H1 (cell line): Measurements from ENCODE around the gene PANX2. TPM values are rescaled to one million over a fixed set of nuclear protein-coding genes. Genes with fewer than 3 reads are reported as not detected.

Experiments used
- CTCF ChIA-PET: fragments of 300-600 bp; sonication (Branson Sonifier 250); formaldehyde crosslinking; loops from one replicate; lab custom pipeline; 2021; ENCODE audit not compliant: partially characterized antibody; lab: Charles Lee
- POLR2A ChIA-PET: fragments of 300-600 bp; sonication (Branson Sonifier 250); formaldehyde crosslinking; loops from one replicate; lab custom pipeline; 2021; ENCODE audit warnings: inconsistent platforms; ENCODE audit not compliant: partially characterized antibody; lab: Charles Lee
- DNase-seq, 2 experiments: peaks; one replicate each; pipeline versions ENCODE4 v3.0.0 to v3.0.0-alpha.2; 2010 to 2022; ENCODE audit warnings: low spot score in 2 of 2, low read depth in 1 of 2, mixed read lengths in 1 of 2
- FAIRE-seq: peaks from 2 replicates; lab custom pipeline; 2011; peaks lifted over from hg19 to GRCh38; lab: Jason Lieb, UNC
- H2AFZ ChIP-seq: 2 replicates; pipeline ENCODE4 v1.8.1; 2012; ENCODE audit warnings: low read length, inconsistent platforms
- H2AK5ac ChIP-seq: 2 replicates; pipeline ENCODE4 v1.6.1; 2013; ENCODE audit warnings: low read depth, low read length
- H2BK120ac ChIP-seq: replicated peaks from 2 replicates; pipeline ENCODE3; 2013; ENCODE audit warnings: low read depth, low read length, inconsistent platforms
- H2BK12ac ChIP-seq: 2 replicates; pipeline ENCODE4 v1.6.1; 2013; ENCODE audit warnings: low read depth, low read length
- H2BK15ac ChIP-seq: 2 replicates; pipeline ENCODE4 v1.6.1; 2013; ENCODE audit warnings: low read length
- H2BK20ac ChIP-seq: 2 replicates; pipeline ENCODE4 v1.6.1; 2013; ENCODE audit warnings: low read length
- H2BK5ac ChIP-seq: 2 replicates; pipeline ENCODE4 v1.6.1; 2013; ENCODE audit warnings: low read depth, low read length
- H3K14ac ChIP-seq: 2 replicates; pipeline ENCODE4 v1.6.1; 2013; ENCODE audit warnings: inconsistent platforms; ENCODE audit not compliant: insufficient read length
- H3K18ac ChIP-seq: 2 replicates; pipeline ENCODE4 v1.6.1; 2013; ENCODE audit warnings: low read length; ENCODE audit errors: extremely low read depth
- H3K23ac ChIP-seq: 2 replicates; pipeline ENCODE4 v1.6.1; 2013; ENCODE audit warnings: inconsistent platforms; ENCODE audit not compliant: insufficient read length
- H3K23me2 ChIP-seq: 2 replicates; pipeline ENCODE4 v1.6.1; 2013; ENCODE audit warnings: low read depth, low read length
- H3K27ac ChIP-seq: 2 replicates; pipeline ENCODE4 v1.6.1; 2011; ENCODE audit warnings: low read depth, low read length, inconsistent platforms
- H3K27me3 ChIP-seq, 4 experiments: replicated peaks in 1 of 4; 1 replicate in 1 of 4; 2 replicates in 3 of 4; pipeline versions ENCODE4 v1.6.1 to v1.8.1; 2011 to 2013; ENCODE audit warnings: low read length in 3 of 4, mild to moderate bottlenecking in 3 of 4, inconsistent platforms in 2 of 4, mixed read lengths in 2 of 4, moderate library complexity in 1 of 4; ENCODE audit not compliant: control insufficient read depth in 3 of 4, insufficient read depth in 3 of 4; ENCODE audit errors: extremely low read depth in 1 of 4
- H3K36me3 ChIP-seq, 4 experiments: 2 replicates each; pipeline versions ENCODE4 v1.6.1 to v1.8.1; 2011 to 2013; ENCODE audit warnings: mild to moderate bottlenecking in 4 of 4, low read length in 3 of 4, moderate library complexity in 2 of 4, control low read depth in 1 of 4, inconsistent platforms in 1 of 4; ENCODE audit not compliant: insufficient read depth in 4 of 4, control insufficient read depth in 2 of 4
- H3K4ac ChIP-seq: replicated peaks from 2 replicates; pipeline ENCODE3; 2013; ENCODE audit warnings: low read length, low read depth, mixed read lengths, inconsistent platforms; ENCODE audit not compliant: insufficient read length
- H3K4me1 ChIP-seq, 4 experiments: replicated peaks in 1 of 4; 1 replicate in 1 of 4; 2 replicates in 3 of 4; pipeline versions ENCODE4 v1.6.1 to v1.8.1; 2011 to 2013; ENCODE audit warnings: low read length in 3 of 4, inconsistent platforms in 2 of 4, mixed read lengths in 1 of 4; ENCODE audit not compliant: insufficient read depth in 4 of 4, control insufficient read depth in 3 of 4
- H3K4me2 ChIP-seq, 2 experiments: 2 replicates each; pipeline versions ENCODE4 v1.6.1 to v1.8.1; 2011 to 2013; ENCODE audit warnings: low read depth in 2 of 2, low read length in 2 of 2, control low read depth in 1 of 2, inconsistent platforms in 1 of 2, mild to moderate bottlenecking in 1 of 2; ENCODE audit not compliant: insufficient read depth in 1 of 2
- H3K4me3 ChIP-seq, 4 experiments: fragments of 200-600, 300-600 bp in 1 of 4; sonication (generic), shearing (Covaris generic), sonication (Bioruptor Twin) in 1 of 4; 2 replicates each; pipeline versions ENCODE4 v1.5.1 to v1.8.1; 2011 to 2016; ENCODE audit warnings: low read length in 4 of 4, low read depth in 3 of 4, control low read depth in 2 of 4, inconsistent platforms in 2 of 4, mild to moderate bottlenecking in 2 of 4, mixed read lengths in 1 of 4, moderate library complexity in 1 of 4; ENCODE audit not compliant: insufficient read depth in 2 of 4; ENCODE audit errors: extremely low read depth in 1 of 4
- H3K56ac ChIP-seq: replicated peaks from 2 replicates; pipeline ENCODE3; 2013; ENCODE audit warnings: low read depth, mild to moderate bottlenecking, mixed read lengths, low read length, inconsistent platforms; ENCODE audit not compliant: insufficient read length
- H3K79me1 ChIP-seq: 2 replicates; pipeline ENCODE4 v1.6.1; 2013; ENCODE audit warnings: low read depth, low read length, control low read depth
- H3K79me2 ChIP-seq, 2 experiments: 2 replicates each; pipeline versions ENCODE4 v1.6.1 to v1.8.1; 2012 to 2013; ENCODE audit warnings: low read length in 2 of 2, mild to moderate bottlenecking in 2 of 2, inconsistent platforms in 1 of 2; ENCODE audit not compliant: insufficient read depth in 2 of 2, control insufficient read depth in 1 of 2
- H3K9ac ChIP-seq, 4 experiments: replicated peaks in 1 of 4; 1 replicate in 1 of 4; 2 replicates in 3 of 4; pipeline versions ENCODE4 v1.6.1 to v1.8.1; 2011 to 2013; ENCODE audit warnings: low read depth in 3 of 4, low read length in 3 of 4, control low read depth in 2 of 4, mild to moderate bottlenecking in 2 of 4, moderate library complexity in 2 of 4, inconsistent platforms in 1 of 4; ENCODE audit errors: extremely low read depth in 1 of 4
- H3K9me3 ChIP-seq, 2 experiments: 2 replicates each; pipeline versions ENCODE4 v1.6.1 to v1.8.1; 2012 to 2013; ENCODE audit warnings: mild to moderate bottlenecking in 2 of 2, moderate library complexity in 2 of 2, control low read depth in 1 of 2, inconsistent platforms in 1 of 2, low read depth in 1 of 2, low read length in 1 of 2, mixed read lengths in 1 of 2; ENCODE audit not compliant: insufficient read depth in 2 of 2
- H4K20me1 ChIP-seq, 2 experiments: replicated peaks in 1 of 2; 2 replicates each; pipeline versions ENCODE3 to v1.8.1; 2011 to 2013; ENCODE audit warnings: inconsistent platforms in 2 of 2, low read length in 2 of 2, mild to moderate bottlenecking in 1 of 2; ENCODE audit not compliant: insufficient read depth in 2 of 2, control insufficient read depth in 1 of 2
- H4K5ac ChIP-seq: 2 replicates; pipeline ENCODE4 v1.6.1; 2013; ENCODE audit warnings: low read length, low read depth, mixed read lengths, inconsistent platforms; ENCODE audit not compliant: insufficient read length
- H4K8ac ChIP-seq: 2 replicates; pipeline ENCODE4 v1.8.0; 2013; ENCODE audit warnings: mild to moderate bottlenecking, moderate library complexity, low read length, inconsistent platforms; ENCODE audit not compliant: insufficient read depth; ENCODE audit errors: extremely low read depth
- H4K91ac ChIP-seq: replicated peaks from 2 replicates; pipeline ENCODE3; 2013; ENCODE audit warnings: low read length, mixed read lengths, inconsistent platforms; ENCODE audit not compliant: insufficient read length
- ASH2L ChIP-seq: fragments of 200-600, 300-600 bp; sonication (generic); IDR thresholded peaks from one replicate; pipeline ENCODE4 v1.7.1; 2017; ENCODE audit warnings: low read length
- RAD21 ChIP-seq, 2 experiments: IDR thresholded peaks in 1 of 2; conservative IDR thresholded peaks in 1 of 2; 2 replicates each; pipeline ENCODE4 v1.6.1; 2011; ENCODE audit warnings: low read depth in 2 of 2, low read length in 2 of 2, improper control_type of control experiment in 1 of 2, inconsistent platforms in 1 of 2, mild to moderate bottlenecking in 1 of 2, moderate library complexity in 1 of 2
- WGBS, 2 experiments: shearing (Covaris generic) in 1 of 2; methylation state at CpG; one replicate each; pipeline versions ENCODE4 v1.1.6 to v1.1.7; 2013 to 2015; ENCODE audit warnings: low lambda C conversion rate in 2 of 2, mixed read lengths in 2 of 2, inconsistent platforms in 1 of 2, low coverage in 1 of 2, missing lambda C conversion rate in 1 of 2; ENCODE audit not compliant: insufficient replicate concordance in 2 of 2, insufficient coverage in 1 of 2, insufficient read length in 1 of 2; ENCODE audit errors: extremely low coverage in 1 of 2, missing lambda C conversion rate in 1 of 2; 5-methylcytosine and 5-hydroxymethylcytosine counted together
- polyA plus RNA-seq, 7 experiments: library from polyadenylated mRNA; depleted of rRNA in 3 of 7; stranded (reverse) in 5 of 7; unstranded in 2 of 7; fragments of >200 nt in 5 of 7; fragments of 200-250 nt in 2 of 7; gene quantifications; 1 replicate in 5 of 7; 2 replicates in 1 of 7; 4 replicates in 1 of 7; pipeline versions ENCODE4 v1.2.1 to v1.2.3, GENCODE V29; 2011 to 2013; ENCODE audit warnings: missing spikeins in 2 of 7, mixed read lengths in 2 of 7
- total RNA-seq: library from RNA; stranded (reverse); fragmentation: NEBNext Ultra II Directional; extraction: Animal tissue kit (Norgen Biotek cat#: 25700); gene quantifications from 2 replicates; pipeline ENCODE4 v1.2.1, GENCODE V29; 2021
- TF ChIP-seq, protein P1 (sequence below): IDR thresholded peaks from 2 replicates; pipeline ENCODE4 v1.6.1; 2012; ENCODE audit warnings: inconsistent platforms

PANX2 gene
- total and polyA plus RNA-seq, 2 of the 8 experiments (the other 6 are each of a cell fraction or from before 2014, with no cell fraction given) = 3.5 to 5.0 TPM

DNA sequence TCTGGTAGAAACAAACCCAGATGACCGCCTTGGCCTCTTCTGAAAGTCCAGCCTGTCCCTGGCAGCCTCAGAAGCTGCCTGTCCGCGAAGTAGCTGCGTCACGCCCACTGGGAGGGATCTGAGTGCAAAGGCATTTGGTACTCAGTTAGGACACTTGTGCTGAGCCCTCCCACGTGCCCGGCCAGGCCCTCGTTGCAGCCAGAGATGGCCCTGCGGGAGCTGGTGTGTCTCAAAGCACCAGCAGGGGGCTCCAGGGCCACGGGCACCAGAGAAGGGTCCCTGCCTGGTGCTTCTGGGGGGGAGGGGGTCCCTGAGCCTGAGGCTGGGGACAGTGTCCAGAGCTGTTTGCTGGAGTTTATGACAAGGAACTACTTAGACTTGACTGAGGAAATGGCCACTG, 36.1 kb downstream of the PANX2 start:
- ChIA-PET POLR2A (interaction anchor here (0.6 to 3.0 kb wide), 5 partner anchors 9 to 304 kb away, joined by 3 to 10 read pairs (median 9); no protein-coding TSS in a partner anchor), CTCF (interaction anchor here (0.6 to 7.0 kb wide), 18 partner anchors 12 to 295 kb away, joined by 3 to 83 read pairs (median 4); partner anchors contain the start of gene TUBGCP6)
- Histone ChIP-seq H2AFZ (no peak overlapping the region), H3K56ac (no peak overlapping the region), H3K36me3 (peaks cover 0 to 20% (median 14%) of the 10 kb centered on the region in 4 experiments; a peak in 7 of 8 replicates), H3K9me3 (no peaks in the 10 kb centered on the region), H2BK5ac (no peak overlapping the region), H3K18ac (no peak overlapping the region), H2BK15ac (no peak overlapping the region), H3K23ac (no peak overlapping the region), H2AK5ac (no peak overlapping the region), H4K5ac (no peak overlapping the region), H2BK120ac (no peak overlapping the region), H3K79me1 (peaks cover 5% of the 10 kb centered on the region; the same call in 1 of the 2 replicates), H4K91ac (no peak overlapping the region), H3K27ac (no peak overlapping the region), H3K27me3 (no peaks in the 10 kb centered on the region), H3K4me2 (no peak overlapping the region), H3K9ac (no peak overlapping the region), H3K4ac (no peak overlapping the region), H2BK20ac (no peak overlapping the region), H3K14ac (no peak overlapping the region), H2BK12ac (no peak overlapping the region; the same call in 1 of the 2 replicates), H4K8ac (no peak overlapping the region; the same call in 1 of the 2 replicates), H3K23me2 (peaks cover 3% of the 10 kb centered on the region; the same call in 1 of the 2 replicates), H3K79me2 (peaks cover 0 to 12% of the 10 kb centered on the region in 2 experiments; a peak in 1 of 4 replicates), H4K20me1 (peaks cover 6 to 33% of the 10 kb centered on the region in 2 experiments), H3K4me3 (no peak overlapping the region), H3K4me1 (peaks cover 0 to 6% (median 5%) of the 10 kb centered on the region in 4 experiments; a peak in 6 of 7 replicates)
- WGBS, 2 experiments = 77% methylated on average over 10 of the region's 10 CpGs; no CpG with 5 or more reads in 1 of the 2 experiments
- FAIRE-seq = no peak
- DNase-seq = peak; percentile 49 to 76
- TF ChIP-seq RAD21 (IDR thresholded peaks at IDR 0.05 in 1 of 2, conservative IDR thresholded peaks at IDR 0.05 in 1 of 2; ENCODE audit: low read depth in 2 of 2, low read length in 2 of 2) = peak; percentile 18 to 43; a peak in 2 of 4 replicates
- TF ChIP-seq ASH2L = no peak
- TF ChIP-seq, protein P1, sequence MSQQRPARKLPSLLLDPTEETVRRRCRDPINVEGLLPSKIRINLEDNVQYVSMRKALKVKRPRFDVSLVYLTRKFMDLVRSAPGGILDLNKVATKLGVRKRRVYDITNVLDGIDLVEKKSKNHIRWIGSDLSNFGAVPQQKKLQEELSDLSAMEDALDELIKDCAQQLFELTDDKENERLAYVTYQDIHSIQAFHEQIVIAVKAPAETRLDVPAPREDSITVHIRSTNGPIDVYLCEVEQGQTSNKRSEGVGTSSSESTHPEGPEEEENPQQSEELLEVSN = peak; percentile 35; the same call in 1 of the 2 replicates
